H9 (cell line): Measurements from ENCODE around the gene SFMBT2. TPM values are rescaled to one million over a fixed set of nuclear protein-coding genes. Genes with fewer than 3 reads are reported as not detected.

Source experiments
- DNase-seq: peaks from one replicate; pipeline ENCODE4 v3.0.0-alpha.2; 2017
- H2AFZ ChIP-seq: one replicate; pipeline ENCODE4 v1.6.1; 2013; ENCODE audit warnings: mild to moderate bottlenecking, low read length, control low read depth, moderate library complexity
- H2AK5ac ChIP-seq: 2 replicates; pipeline ENCODE4 v1.6.1; 2013; ENCODE audit warnings: low read length, control low read depth, mixed read lengths; ENCODE audit not compliant: insufficient read length
- H2BK120ac ChIP-seq: one replicate; pipeline ENCODE4 v1.6.1; 2013; ENCODE audit warnings: low read depth, mild to moderate bottlenecking, low read length, control low read depth, inconsistent platforms; ENCODE audit not compliant: poor library complexity, severe bottlenecking
- H2BK12ac ChIP-seq: 2 replicates; pipeline ENCODE4 v1.6.1; 2013; ENCODE audit warnings: low read length, control low read depth, mixed read lengths, low read depth; ENCODE audit not compliant: insufficient read length
- H2BK15ac ChIP-seq: 2 replicates; pipeline ENCODE4 v1.6.1; 2013; ENCODE audit warnings: low read depth, low read length, control low read depth
- H2BK20ac ChIP-seq: one replicate; pipeline ENCODE4 v1.6.1; 2013; ENCODE audit warnings: low read depth, mild to moderate bottlenecking, low read length, control low read depth, inconsistent platforms; ENCODE audit not compliant: poor library complexity, severe bottlenecking
- H2BK5ac ChIP-seq: 2 replicates; pipeline ENCODE4 v1.6.1; 2013; ENCODE audit warnings: low read length, control low read depth, mixed read lengths; ENCODE audit not compliant: insufficient read length
- H3K14ac ChIP-seq: 2 replicates; pipeline ENCODE4 v1.6.1; 2013; ENCODE audit warnings: low read length, control low read depth; ENCODE audit not compliant: insufficient read depth
- H3K18ac ChIP-seq: 2 replicates; pipeline ENCODE4 v1.6.1; 2013; ENCODE audit warnings: low read depth, mild to moderate bottlenecking, mixed read lengths, low read length, control low read depth; ENCODE audit not compliant: insufficient read length
- H3K23ac ChIP-seq: 2 replicates; pipeline ENCODE4 v1.6.1; 2013; ENCODE audit warnings: low read length, control low read depth, mixed read lengths, low read depth; ENCODE audit not compliant: insufficient read length
- H3K23me2 ChIP-seq: 2 replicates; pipeline ENCODE4 v1.6.1; 2013; ENCODE audit warnings: low read depth, mild to moderate bottlenecking, mixed read lengths, low read length, control low read depth; ENCODE audit not compliant: insufficient read length, poor library complexity, severe bottlenecking
- H3K27ac ChIP-seq: 2 replicates; pipeline ENCODE4 v1.5.1; 2013; ENCODE audit warnings: low read length, control low read depth, mixed read lengths, low read depth; ENCODE audit not compliant: insufficient read length
- H3K27me3 ChIP-seq: 2 replicates; pipeline ENCODE4 v1.6.1; 2013; ENCODE audit warnings: low read length, control low read depth, inconsistent platforms; ENCODE audit not compliant: insufficient read depth
- H3K4ac ChIP-seq: 2 replicates; pipeline ENCODE4 v1.6.1; 2013; ENCODE audit warnings: low read depth, mild to moderate bottlenecking, control low read depth, inconsistent platforms, low read length, moderate library complexity
- H3K4me1 ChIP-seq: 2 replicates; pipeline ENCODE4 v1.6.1; 2013; ENCODE audit warnings: low read length, control low read depth, inconsistent platforms; ENCODE audit not compliant: insufficient read depth
- H3K4me2 ChIP-seq: 2 replicates; pipeline ENCODE4 v1.6.1; 2013; ENCODE audit warnings: low read length, control low read depth, mixed read lengths; ENCODE audit not compliant: insufficient read length, insufficient read depth
- H3K56ac ChIP-seq: 2 replicates; pipeline ENCODE4 v1.6.1; 2013; ENCODE audit warnings: low read depth, mild to moderate bottlenecking, mixed read lengths, low read length, control low read depth; ENCODE audit not compliant: insufficient read length
- H3K79me1 ChIP-seq: 2 replicates; pipeline ENCODE4 v1.6.1; 2013; ENCODE audit warnings: low read depth, mild to moderate bottlenecking, moderate library complexity, low read length, control low read depth, inconsistent platforms; ENCODE audit not compliant: insufficient read depth, poor library complexity, severe bottlenecking
- H3K79me2 ChIP-seq: 2 replicates; pipeline ENCODE4 v1.6.1; 2013; ENCODE audit warnings: low read length, control low read depth, inconsistent platforms; ENCODE audit not compliant: insufficient read depth
- H3K9ac ChIP-seq: 2 replicates; pipeline ENCODE4 v1.6.1; 2013; ENCODE audit warnings: low read length, control low read depth, mixed read lengths; ENCODE audit not compliant: insufficient read length; ENCODE audit errors: extremely low read depth
- H3K9me3 ChIP-seq: one replicate; pipeline ENCODE4 v1.6.1; 2013; ENCODE audit warnings: low read depth, low read length, inconsistent platforms; ENCODE audit not compliant: control insufficient read depth
- H3T11ph ChIP-seq: one replicate; pipeline ENCODE4 v1.6.1; 2013; ENCODE audit warnings: mild to moderate bottlenecking, low read length, control low read depth, inconsistent platforms
- H4K20me1 ChIP-seq: one replicate; pipeline ENCODE4 v1.6.1; 2013; ENCODE audit not compliant: control insufficient read depth, insufficient read length, insufficient read depth
- H4K5ac ChIP-seq: 2 replicates; pipeline ENCODE4 v1.6.1; 2013; ENCODE audit warnings: low read depth, mild to moderate bottlenecking, mixed read lengths, low read length, control low read depth; ENCODE audit not compliant: insufficient read length
- H4K8ac ChIP-seq: replicated peaks from 2 replicates; pipeline ENCODE4 v1.6.1; 2013; ENCODE audit warnings: low read length, control low read depth, mixed read lengths, low read depth; ENCODE audit not compliant: insufficient read length
- H4K91ac ChIP-seq: 2 replicates; pipeline ENCODE4 v1.6.1; 2013; ENCODE audit warnings: low read depth, mild to moderate bottlenecking, moderate library complexity, mixed read lengths, low read length, control low read depth; ENCODE audit not compliant: insufficient read length
- H3K27ac Mint-ChIP-seq, 3 experiments: 2 replicates in 2 of 3; 3 replicates in 1 of 3; pipeline ENCODE4 v1.8.0; 2020 to 2021; ENCODE audit warnings: mixed read lengths in 3 of 3, mild to moderate bottlenecking in 1 of 3, moderate library complexity in 1 of 3
- H3K27me3 Mint-ChIP-seq: 2 replicates; pipeline ENCODE4 v1.8.0; 2021; ENCODE audit warnings: low read depth, mild to moderate bottlenecking, moderate library complexity, mixed read lengths
- H3K36me3 Mint-ChIP-seq, 3 experiments: 2 replicates in 2 of 3; 3 replicates in 1 of 3; pipeline ENCODE4 v1.8.0; 2020 to 2021; ENCODE audit warnings: low read depth in 3 of 3, mixed read lengths in 3 of 3; ENCODE audit not compliant: insufficient read depth in 1 of 3
- H3K4me1 Mint-ChIP-seq, 2 experiments: 2 replicates each; pipeline ENCODE4 v1.8.0; 2020; ENCODE audit warnings: mixed read lengths in 2 of 2
- H3K4me3 Mint-ChIP-seq, 2 experiments: 2 replicates in 1 of 2; 3 replicates in 1 of 2; pipeline ENCODE4 v1.8.0; 2020 to 2021; ENCODE audit warnings: mild to moderate bottlenecking in 2 of 2, mixed read lengths in 2 of 2, moderate library complexity in 1 of 2
- H3K9me3 Mint-ChIP-seq, 2 experiments: 2 replicates in 1 of 2; 3 replicates in 1 of 2; pipeline ENCODE4 v1.8.0; 2020; ENCODE audit warnings: mild to moderate bottlenecking in 2 of 2, mixed read lengths in 2 of 2, moderate library complexity in 1 of 2
- CTCF ChIP-seq: fragments of 200-600 bp; sonication (generic); conservative IDR thresholded peaks from 3 replicates; pipeline ENCODE4 v1.8.0; 2021; ENCODE audit warnings: antibody characterized with exemption, mild to moderate bottlenecking
- WGBS: extraction: QIAGEN DNeasy Blood & Tissue Kit; methylation state at CpG from one replicate; pipeline ENCODE4 v1.1.7; 2013; ENCODE audit warnings: missing lambda C conversion rate, low lambda C conversion rate, mixed read lengths; ENCODE audit not compliant: insufficient read length; ENCODE audit errors: extremely low coverage; 5-methylcytosine and 5-hydroxymethylcytosine counted together
- total RNA-seq: library from RNA; stranded (reverse); gene quantifications from 2 replicates; pipeline ENCODE4 v1.2.1, GENCODE V29; 2021

The SFMBT2 gene
- total RNA-seq, 1 experiment from 2014 or later: 5.3 TPM

DNA sequence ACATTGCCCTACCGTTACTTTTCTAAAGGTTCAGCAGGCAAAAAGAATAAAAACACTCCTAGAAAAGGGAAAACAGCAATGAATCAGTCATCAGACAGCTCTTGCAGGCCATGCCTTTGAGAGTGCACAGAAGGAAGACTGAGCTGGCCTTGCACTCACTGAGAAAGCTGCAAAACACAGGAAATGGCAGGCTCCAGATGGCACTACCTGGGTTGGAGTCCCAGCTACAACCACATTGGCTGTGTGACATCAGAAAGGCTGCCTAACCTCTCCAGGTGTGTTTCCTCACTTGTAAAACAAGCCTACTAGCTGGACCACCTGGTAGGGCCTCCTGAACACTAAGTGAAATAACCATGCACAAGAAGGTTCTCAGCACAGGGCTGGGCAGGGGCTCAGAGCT is 113.7 kb downstream of the SFMBT2 start:
- Histone ChIP-seq H4K5ac (no peak overlapping the region), H2AK5ac (no peak overlapping the region), H3K4me1 (no peaks in the 10 kb centered on the region), H2BK12ac (no peak overlapping the region), H2AFZ (no peak overlapping the region), H3K56ac (no peak overlapping the region), H3K9me3 (no peaks in the 10 kb centered on the region), H4K20me1 (no peaks in the 10 kb centered on the region), H2BK15ac (no peak overlapping the region), H3K23ac (no peak overlapping the region), H3K23me2 (no peaks in the 10 kb centered on the region), H3K27me3 (no peaks in the 10 kb centered on the region), H2BK20ac (no peak overlapping the region), H3K79me2 (no peaks in the 10 kb centered on the region), H3K27ac (no peak overlapping the region), H3K18ac (no peak overlapping the region), H2BK120ac (no peak overlapping the region), H3K9ac (no peak overlapping the region), H3K4ac (no peak overlapping the region), H3K79me1 (no peaks in the 10 kb centered on the region), H2BK5ac (no peak overlapping the region), H4K91ac (no peak overlapping the region), H4K8ac (no peak overlapping the region), H3K4me2 (no peak overlapping the region), H3T11ph (no peak overlapping the region), H3K14ac (no peak overlapping the region)
- WGBS: no CpG with 5 or more reads among the region's 1 CpG
- Mint-ChIP-seq H3K4me1 (peaks cover 22 to 23% of the 10 kb centered on the region in 2 experiments), H3K27me3 (no peaks in the 10 kb centered on the region), H3K36me3 (no peaks in the 10 kb centered on the region), H3K9me3 (no peaks in the 10 kb centered on the region), H3K4me3 (no peak overlapping the region), H3K27ac (no peak overlapping the region)
- DNase-seq: no peak
- no peak for TF ChIP-seq CTCF
